OCI-LY1 (cell line): Measurements from ENCODE around the gene COL8A1.

ENCODE experiments used
- H2AFZ ChIP-seq: fragments of 200-600 bp; sonication (generic), shearing (Covaris generic); 2 replicates; pipeline ENCODE4 v1.6.0; 2014; ENCODE audit warnings: antibody characterized with exemption, mild to moderate bottlenecking, low read length
- H3F3A ChIP-seq: fragments of 200-600 bp; sonication (generic), shearing (Covaris generic); 2 replicates; pipeline ENCODE4 v1.6.0; 2014; ENCODE audit warnings: mild to moderate bottlenecking, antibody characterized with exemption, low read length, moderate library complexity; ENCODE audit not compliant: insufficient read depth
- H3K27ac ChIP-seq: fragments of 200-600 bp; sonication (generic); 2 replicates; pipeline ENCODE4 v1.5.1; 2014; ENCODE audit warnings: low read length, mixed run types, mild to moderate bottlenecking, low read depth; ENCODE audit not compliant: poor library complexity, severe bottlenecking
- H3K27me3 ChIP-seq: fragments of 200-600 bp; sonication (generic); 2 replicates; pipeline ENCODE4 v1.6.0; 2014; ENCODE audit warnings: antibody characterized with exemption, mild to moderate bottlenecking, low read length, moderate library complexity; ENCODE audit not compliant: insufficient read depth
- H3K36me3 ChIP-seq: fragments of 200-600 bp; sonication (generic); 2 replicates; pipeline ENCODE4 v1.6.1; 2014; ENCODE audit warnings: mild to moderate bottlenecking, antibody characterized with exemption, low read length, moderate library complexity, mixed read lengths; ENCODE audit not compliant: insufficient read depth
- H3K4me1 ChIP-seq: fragments of 200-600 bp; sonication (generic); 2 replicates; pipeline ENCODE4 v1.5.1; 2014; ENCODE audit warnings: mild to moderate bottlenecking, low read length, moderate library complexity; ENCODE audit not compliant: insufficient read depth, severe bottlenecking
- H3K4me2 ChIP-seq: fragments of 200-600 bp; sonication (generic), shearing (Covaris generic); 2 replicates; pipeline ENCODE4 v1.6.1; 2014; ENCODE audit warnings: low read length
- H3K4me3 ChIP-seq: fragments of 200-600 bp; sonication (generic); 2 replicates; pipeline ENCODE4 v1.5.1; 2014; ENCODE audit warnings: low read length, low read depth, mild to moderate bottlenecking, mixed read lengths; ENCODE audit not compliant: poor library complexity, severe bottlenecking
- H3K79me2 ChIP-seq: fragments of 200-600 bp; shearing (Covaris generic); 2 replicates; pipeline ENCODE4 v1.6.1; 2016; ENCODE audit warnings: mixed run types, low read length, mixed read lengths; ENCODE audit not compliant: insufficient read depth
- H3K9ac ChIP-seq: fragments of 200-600 bp; sonication (generic), shearing (Covaris generic); 2 replicates; pipeline ENCODE4 v1.6.1; 2014; ENCODE audit warnings: mild to moderate bottlenecking, low read length, mixed read lengths
- H3K9me2 ChIP-seq: fragments of 200-600 bp; sonication (generic), shearing (Covaris generic); 2 replicates; pipeline ENCODE4 v1.6.1; 2014; ENCODE audit warnings: low read depth, mild to moderate bottlenecking, low read length, mixed read lengths
- H3K9me3 ChIP-seq: fragments of 200-600 bp; shearing (Covaris generic); 2 replicates; pipeline ENCODE4 v1.6.1; 2014; ENCODE audit warnings: low read length, mixed read lengths
- H4K20me1 ChIP-seq: fragments of 200-600 bp; sonication (generic), shearing (Covaris generic); 2 replicates; pipeline ENCODE4 v1.6.0; 2016; ENCODE audit warnings: mild to moderate bottlenecking, low read length; ENCODE audit not compliant: insufficient read depth
- CTCF ChIP-seq: fragments of 200-600 bp; sonication (generic), shearing (Covaris generic); IDR thresholded peaks from 2 replicates; pipeline ENCODE4 v1.5.1; 2017; ENCODE audit warnings: mild to moderate bottlenecking, antibody characterized with exemption, low read length, moderate library complexity, mixed read lengths
- EZH2 ChIP-seq: fragments of 200-600 bp; sonication (generic), shearing (Covaris generic); IDR thresholded peaks from 2 replicates; pipeline ENCODE4 v1.8.0; 2017; ENCODE audit warnings: borderline replicate concordance, mixed run types, mild to moderate bottlenecking, antibody characterized with exemption, low read length, moderate library complexity, mixed read lengths

Gene COL8A1

GRCh38 chr3:99696497-99696896 is 58.1 kb downstream of the COL8A1 start:
- no peak overlapping the region for H3K4me3 ChIP-seq
- H2AFZ ChIP-seq: no peak overlapping the region
- H3K27ac ChIP-seq: no peak overlapping the region
- no peaks in the 10 kb centered on the region for H3K27me3 ChIP-seq
- no peak for TF ChIP-seq CTCF
- TF ChIP-seq EZH2: no peak
- no peaks in the 10 kb centered on the region for H3F3A ChIP-seq
- H4K20me1 ChIP-seq: no peaks in the 10 kb centered on the region
- H3K9ac ChIP-seq: no peak overlapping the region
- no peaks in the 10 kb centered on the region for H3K79me2 ChIP-seq
- H3K36me3 ChIP-seq: no peaks in the 10 kb centered on the region
- no peaks in the 10 kb centered on the region for H3K9me3 ChIP-seq
- H3K4me1 ChIP-seq: no peaks in the 10 kb centered on the region
- H3K9me2 ChIP-seq: no peaks in the 10 kb centered on the region
- no peak overlapping the region for H3K4me2 ChIP-seq

GRCh38 chr3:99697250-99697649 is 58.9 kb downstream of the COL8A1 start:
- H3K4me2 ChIP-seq: no peak overlapping the region
- no peak overlapping the region for H3K27ac ChIP-seq
- no peaks in the 10 kb centered on the region for H3F3A ChIP-seq
- no peak overlapping the region for H3K4me3 ChIP-seq
- no peaks in the 10 kb centered on the region for H3K9me3 ChIP-seq
- no peaks in the 10 kb centered on the region for H3K27me3 ChIP-seq
- no peak overlapping the region for H2AFZ ChIP-seq
- no peaks in the 10 kb centered on the region for H4K20me1 ChIP-seq
- H3K36me3 ChIP-seq: no peaks in the 10 kb centered on the region
- no peak for TF ChIP-seq CTCF
- no peak for TF ChIP-seq EZH2
- no peak overlapping the region for H3K9ac ChIP-seq
- no peaks in the 10 kb centered on the region for H3K79me2 ChIP-seq
- no peaks in the 10 kb centered on the region for H3K9me2 ChIP-seq
- no peaks in the 10 kb centered on the region for H3K4me1 ChIP-seq

GRCh38 chr3:99698932-99699331 is 60.5 kb downstream of the COL8A1 start:
- no peaks in the 10 kb centered on the region for H3K27me3 ChIP-seq
- H3K4me3 ChIP-seq: no peak overlapping the region
- H3K79me2 ChIP-seq: no peaks in the 10 kb centered on the region
- no peaks in the 10 kb centered on the region for H3K4me1 ChIP-seq
- H3K9ac ChIP-seq: no peak overlapping the region
- H4K20me1 ChIP-seq: no peaks in the 10 kb centered on the region
- no peaks in the 10 kb centered on the region for H3K9me3 ChIP-seq
- TF ChIP-seq CTCF (no peak), EZH2 (no peak)
- H3K4me2 ChIP-seq: no peak overlapping the region
- no peaks in the 10 kb centered on the region for H3K36me3 ChIP-seq
- H3F3A ChIP-seq: no peaks in the 10 kb centered on the region
- H2AFZ ChIP-seq: no peak overlapping the region
- H3K27ac ChIP-seq: no peak overlapping the region
- no peaks in the 10 kb centered on the region for H3K9me2 ChIP-seq
